GM12878 (cell line): ENCODE data around the gene KRTAP10-7. TPM values are rescaled to one million over a fixed set of nuclear protein-coding genes. Genes with fewer than 3 reads are reported as not detected.

ENCODE experiments used
- CBX5 ChIP-seq: sonication (generic); IDR thresholded peaks from 2 replicates; pipeline ENCODE4 v1.6.1; 2016; ENCODE audit warnings: low read depth, moderate library complexity, mild to moderate bottlenecking, inconsistent platforms
- CTCF ChIP-seq, 3 experiments: IDR thresholded peaks in 2 of 3; conservative IDR thresholded peaks in 1 of 3; 2 replicates each; pipeline ENCODE4 v1.5.1; 2011; ENCODE audit warnings: low read depth in 3 of 3, low read length in 3 of 3, mild to moderate bottlenecking in 3 of 3, control low read depth in 2 of 3, moderate library complexity in 2 of 3, inconsistent platforms in 1 of 3, mixed read lengths in 1 of 3; ENCODE audit not compliant: control insufficient read depth in 2 of 3, insufficient read depth in 1 of 3; ENCODE audit errors: extremely low read depth in 1 of 3
- E4F1 ChIP-seq: fragments of 450-650 bp; IDR thresholded peaks from 2 replicates; pipeline ENCODE4 v1.6.1; 2018; ENCODE audit warnings: borderline replicate concordance, mild to moderate bottlenecking; ENCODE audit not compliant: partially characterized antibody
- RUNX3 ChIP-seq: IDR thresholded peaks from 2 replicates; pipeline ENCODE4 v1.6.1; 2012; ENCODE audit warnings: low read length, inconsistent platforms
- polyA plus RNA-seq, 11 experiments: library from polyadenylated mRNA; depleted of rRNA in 4 of 11; unstranded in 6 of 11; stranded (reverse) in 5 of 11; fragments of >200 nt; fragmentation: Nextera tagmentation in 4 of 11; fragmentation: Illumina TruSeq in 1 of 11; extraction: Ambion mirVana in 4 of 11; extraction: Trizol in 1 of 11; gene quantifications; 1 replicate in 1 of 11; 2 replicates in 10 of 11; pipeline versions ENCODE4 v1.2.1 to v1.2.3, GENCODE V29; 2011 to 2016; ENCODE audit warnings: inconsistent platforms in 2 of 11, missing spikeins in 2 of 11, low read depth in 1 of 11
- total RNA-seq, 4 experiments: library from RNA; depleted of rRNA in 3 of 4; stranded (reverse); fragments of >200 nt in 3 of 4; fragmentation: Illumina TruSeq in 1 of 4; extraction: Trizol in 1 of 4; gene quantifications; 2 replicates each; pipeline versions ENCODE4 v1.2.1 to v1.2.3, GENCODE V29; 2013 to 2021
- TF ChIP-seq, protein P1 (sequence below): fragments of 450-650 bp; IDR thresholded peaks from 2 replicates; pipeline ENCODE4 v1.6.1; 2017; ENCODE audit warnings: mild to moderate bottlenecking
- TF ChIP-seq, protein P2 (sequence below): IDR thresholded peaks from 2 replicates; pipeline ENCODE4 v1.6.1; 2011; ENCODE audit warnings: low read depth, low read length, improper control_type of control experiment, borderline replicate concordance

Gene KRTAP10-7
- total and polyA plus RNA-seq, 10 of the 15 experiments (the other 5 are each of a cell fraction or from before 2014, with no cell fraction given), result not detected

- TF ChIP-seq, protein P1, sequence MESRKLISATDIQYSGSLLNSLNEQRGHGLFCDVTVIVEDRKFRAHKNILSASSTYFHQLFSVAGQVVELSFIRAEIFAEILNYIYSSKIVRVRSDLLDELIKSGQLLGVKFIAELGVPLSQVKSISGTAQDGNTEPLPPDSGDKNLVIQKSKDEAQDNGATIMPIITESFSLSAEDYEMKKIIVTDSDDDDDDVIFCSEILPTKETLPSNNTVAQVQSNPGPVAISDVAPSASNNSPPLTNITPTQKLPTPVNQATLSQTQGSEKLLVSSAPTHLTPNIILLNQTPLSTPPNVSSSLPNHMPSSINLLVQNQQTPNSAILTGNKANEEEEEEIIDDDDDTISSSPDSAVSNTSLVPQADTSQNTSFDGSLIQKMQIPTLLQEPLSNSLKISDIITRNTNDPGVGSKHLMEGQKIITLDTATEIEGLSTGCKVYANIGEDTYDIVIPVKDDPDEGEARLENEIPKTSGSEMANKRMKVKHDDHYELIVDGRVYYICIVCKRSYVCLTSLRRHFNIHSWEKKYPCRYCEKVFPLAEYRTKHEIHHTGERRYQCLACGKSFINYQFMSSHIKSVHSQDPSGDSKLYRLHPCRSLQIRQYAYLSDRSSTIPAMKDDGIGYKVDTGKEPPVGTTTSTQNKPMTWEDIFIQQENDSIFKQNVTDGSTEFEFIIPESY, result no peak
- TF ChIP-seq E4F1, result no peak
- no peak for TF ChIP-seq RUNX3
- TF ChIP-seq, protein P2, sequence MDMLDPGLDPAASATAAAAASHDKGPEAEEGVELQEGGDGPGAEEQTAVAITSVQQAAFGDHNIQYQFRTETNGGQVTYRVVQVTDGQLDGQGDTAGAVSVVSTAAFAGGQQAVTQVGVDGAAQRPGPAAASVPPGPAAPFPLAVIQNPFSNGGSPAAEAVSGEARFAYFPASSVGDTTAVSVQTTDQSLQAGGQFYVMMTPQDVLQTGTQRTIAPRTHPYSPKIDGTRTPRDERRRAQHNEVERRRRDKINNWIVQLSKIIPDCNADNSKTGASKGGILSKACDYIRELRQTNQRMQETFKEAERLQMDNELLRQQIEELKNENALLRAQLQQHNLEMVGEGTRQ, result no peak
- TF ChIP-seq CTCF (IDR thresholded peaks at IDR 0.05 in 2 of 3, conservative IDR thresholded peaks at IDR 0.05 in 1 of 3; ENCODE audit: control insufficient read depth in 2 of 3, extremely low read depth in 1 of 3, insufficient read depth in 1 of 3, low read depth in 3 of 3, low read length in 3 of 3), result no peak
- no peak for TF ChIP-seq CBX5
- TF ChIP-seq, all 136 proteins: peak for 0
Measured at GRCh38 chr21:44614161-44614631, 13.8 kb downstream of the KRTAP10-7 start (continued).
